ENCODE results near the gene SYP.
A peak's percentile ranks its signal among the peaks of the same experiment; 100 is the strongest.
"Not testable (repeated sequence)": the region's sequence is repeated elsewhere in the genome, so short reads cannot be mapped to it uniquely, and the experiment has no call there.

Gene SYP

GRCh38 chrX:49176421-49177326 lies 23.3 kb downstream of the SYP start:
- TF ChIP-seq, protein P1, sequence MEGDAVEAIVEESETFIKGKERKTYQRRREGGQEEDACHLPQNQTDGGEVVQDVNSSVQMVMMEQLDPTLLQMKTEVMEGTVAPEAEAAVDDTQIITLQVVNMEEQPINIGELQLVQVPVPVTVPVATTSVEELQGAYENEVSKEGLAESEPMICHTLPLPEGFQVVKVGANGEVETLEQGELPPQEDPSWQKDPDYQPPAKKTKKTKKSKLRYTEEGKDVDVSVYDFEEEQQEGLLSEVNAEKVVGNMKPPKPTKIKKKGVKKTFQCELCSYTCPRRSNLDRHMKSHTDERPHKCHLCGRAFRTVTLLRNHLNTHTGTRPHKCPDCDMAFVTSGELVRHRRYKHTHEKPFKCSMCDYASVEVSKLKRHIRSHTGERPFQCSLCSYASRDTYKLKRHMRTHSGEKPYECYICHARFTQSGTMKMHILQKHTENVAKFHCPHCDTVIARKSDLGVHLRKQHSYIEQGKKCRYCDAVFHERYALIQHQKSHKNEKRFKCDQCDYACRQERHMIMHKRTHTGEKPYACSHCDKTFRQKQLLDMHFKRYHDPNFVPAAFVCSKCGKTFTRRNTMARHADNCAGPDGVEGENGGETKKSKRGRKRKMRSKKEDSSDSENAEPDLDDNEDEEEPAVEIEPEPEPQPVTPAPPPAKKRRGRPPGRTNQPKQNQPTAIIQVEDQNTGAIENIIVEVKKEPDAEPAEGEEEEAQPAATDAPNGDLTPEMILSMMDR (IDR thresholded peaks at IDR 0.05; ENCODE audit: extremely low read depth, missing control alignments) = no peak
- DNase-seq (ENCODE audit: low spot score) = no peak

DNA sequence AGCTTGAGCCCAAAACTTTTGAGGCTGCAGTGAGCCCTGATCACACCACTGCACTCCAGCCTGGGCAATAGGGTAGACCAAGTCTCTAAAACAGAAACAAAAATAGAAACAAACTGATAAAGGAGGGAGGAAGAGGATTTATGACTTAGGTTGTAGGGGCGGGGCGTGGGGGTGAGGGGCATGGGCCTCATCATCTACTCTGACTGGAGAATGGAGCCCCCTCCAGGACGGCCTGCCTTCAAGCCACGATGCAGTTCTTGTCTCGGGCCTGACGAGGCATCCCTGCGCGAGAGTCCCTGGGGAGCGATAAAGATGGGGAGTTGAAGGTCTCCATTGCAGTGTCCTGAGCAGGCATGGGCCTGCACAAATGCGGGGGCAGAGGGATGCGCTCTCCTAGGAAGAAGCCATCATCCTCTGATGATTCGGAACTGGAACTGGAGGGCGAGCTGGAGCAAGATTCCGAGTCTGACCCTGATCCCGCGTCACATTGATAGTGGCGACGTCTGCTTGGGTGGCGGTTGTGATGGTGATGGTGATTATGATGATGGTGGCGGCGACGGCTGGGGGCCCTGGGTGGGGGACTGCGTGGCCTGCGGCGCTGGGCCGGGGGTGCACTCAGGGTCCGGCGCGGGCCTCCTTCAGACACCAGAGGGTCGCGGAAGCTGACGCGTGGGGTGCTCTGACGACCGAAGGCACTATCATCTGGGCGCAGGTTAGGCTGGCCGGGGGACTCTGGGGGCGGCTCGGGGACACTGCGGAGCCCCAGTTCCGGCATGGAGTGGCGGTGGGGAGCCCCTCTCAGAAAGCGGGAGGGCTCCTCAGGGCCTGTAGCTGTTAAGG lies 24.3 kb downstream of the SYP start:
- TF ChIP-seq, protein P1 (IDR thresholded peaks at IDR 0.05; ENCODE audit: extremely low read depth, missing control alignments) = no peak

DNA sequence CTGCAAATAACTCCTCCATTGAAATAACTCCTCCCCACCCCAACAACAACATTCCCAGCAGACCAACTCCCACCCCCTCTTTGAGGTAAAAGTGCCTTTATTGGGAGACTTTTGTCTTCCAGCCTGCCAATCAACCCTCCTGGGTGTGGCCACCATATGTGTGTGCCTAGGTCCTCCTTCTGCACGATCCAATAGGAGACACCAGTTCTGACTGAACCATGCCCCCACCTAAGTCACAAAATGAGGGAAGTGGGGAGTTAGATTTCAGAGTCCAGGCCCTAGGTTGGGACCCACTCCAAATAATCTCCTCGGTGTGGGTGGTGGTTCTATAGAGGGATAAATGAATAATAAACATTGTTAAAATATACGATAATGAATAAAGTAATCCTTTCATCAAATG lies 25.3 kb downstream of the SYP start:
- TF ChIP-seq, protein P1 (IDR thresholded peaks at IDR 0.05; ENCODE audit: extremely low read depth, missing control alignments) = no peak
- no peak for DNase-seq (ENCODE audit: low spot score)

More for the DNA sequence above, 24.3 kb downstream of the SYP start:
- no peak for DNase-seq (ENCODE audit: low spot score)

DNA sequence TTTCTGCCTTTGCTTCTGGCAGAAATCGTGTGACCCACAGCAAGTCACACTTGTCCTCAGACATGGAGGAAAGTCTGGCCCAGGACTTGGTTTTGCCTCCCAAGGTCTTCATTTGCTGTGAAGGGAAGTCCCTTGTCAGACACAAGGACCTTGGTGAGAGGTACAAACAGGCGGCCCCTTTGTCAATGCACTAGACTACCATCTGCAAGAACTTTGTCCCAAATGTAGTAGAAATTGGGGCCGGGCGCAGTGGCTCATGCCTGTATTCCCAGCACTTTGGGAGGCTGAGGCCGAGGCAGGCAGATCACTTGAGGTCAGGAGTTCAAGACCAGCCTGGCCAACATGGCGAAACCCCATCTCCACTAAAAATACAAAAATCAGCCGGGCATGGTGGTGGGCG lies 26.4 kb downstream of the SYP start:
- DNase-seq (ENCODE audit: low spot score) = not testable (repeated sequence)

- TF ChIP-seq, protein P1 (IDR thresholded peaks at IDR 0.05; ENCODE audit: extremely low read depth, missing control alignments) = no peak
- DNase-seq (ENCODE audit: low spot score) = peak; percentile 77
These were observed 27.7 kb downstream of the SYP start for GRCh38 chrX:49172280-49172780.

DNA sequence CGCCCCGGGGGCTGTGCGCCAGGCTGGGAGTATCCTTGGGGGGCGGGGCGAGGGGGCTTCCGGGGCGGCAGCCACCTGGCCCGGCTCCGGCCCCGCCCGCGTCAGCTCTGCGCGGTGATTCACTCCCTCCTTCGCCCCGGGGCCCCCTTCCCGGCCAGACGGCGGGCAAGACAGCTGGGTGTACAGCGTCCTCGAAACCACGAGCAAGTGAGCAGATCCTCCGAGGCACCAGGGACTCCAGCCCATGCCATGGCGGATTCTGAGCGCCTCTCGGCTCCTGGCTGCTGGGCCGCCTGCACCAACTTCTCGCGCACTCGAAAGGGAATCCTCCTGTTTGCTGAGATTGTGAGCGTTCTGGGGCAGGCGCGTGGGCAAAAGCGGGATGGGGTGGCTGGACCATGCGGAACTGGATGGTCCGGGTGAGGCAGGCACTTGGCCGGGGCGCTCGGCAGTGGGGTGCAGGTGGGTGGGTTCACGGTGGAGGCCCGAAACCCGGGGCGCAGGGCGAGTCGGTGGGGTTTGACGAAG lies 28.2 kb downstream of the SYP start, which contains the start of gene PLP2:
PLP2 (plus strand) TSS at position 147 of the 528 bp plus-strand sequence; CDS start at position 250, 103 bp downstream.
- TF ChIP-seq, protein P1 (IDR thresholded peaks at IDR 0.05; ENCODE audit: extremely low read depth, missing control alignments) = no peak
- peak; percentile 67 for DNase-seq (ENCODE audit: low spot score)

DNA sequence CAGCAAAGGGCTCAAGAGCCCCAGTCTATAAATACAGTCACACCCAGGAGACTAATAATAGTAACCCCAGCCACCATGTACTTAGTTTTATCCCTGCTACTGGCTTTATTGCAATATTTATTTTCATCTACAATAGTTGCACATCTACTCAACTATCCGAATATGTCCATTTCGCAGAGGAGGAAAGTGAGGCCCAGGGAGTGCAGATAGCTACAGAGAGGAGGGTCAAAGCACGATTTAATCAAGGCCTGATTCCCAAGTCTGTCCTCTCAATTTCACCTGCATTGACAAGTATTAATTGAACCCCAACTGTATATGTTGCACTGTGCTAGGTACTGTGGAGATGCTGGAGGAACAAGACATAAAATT lies 32.3 kb downstream of the SYP start:
- TF ChIP-seq, protein P1 (IDR thresholded peaks at IDR 0.05; ENCODE audit: extremely low read depth, missing control alignments) = no peak
- no peak for DNase-seq (ENCODE audit: low spot score)

Data from GM20000 (cell line).